SK-N-SH treated with all-trans-retinoic acid at 6 μM for 48 hours (cell line): Measurements from ENCODE around the gene CDA.

Experiments
- ATAC-seq: fragments of 200-7000 bp; cut with Tn5 transposase; 3 replicates; pipeline ENCODE4 v1.9.1; 2020; ENCODE audit warnings: mild to moderate bottlenecking, moderate library complexity
- ARNTL ChIP-seq: fragments of 450-650 bp; formaldehyde crosslinking; IDR thresholded peaks from 2 replicates; pipeline ENCODE4 v1.5.0; 2020; ENCODE audit warnings: low read depth, mild to moderate bottlenecking, moderate library complexity, borderline replicate concordance
- BACH2 ChIP-seq: fragments of 250-450 bp; sonication (Bioruptor Pico); IDR thresholded peaks from 2 replicates; pipeline ENCODE4 v1.9.0; 2021; ENCODE audit warnings: mild to moderate bottlenecking, borderline replicate concordance
- CREB5 ChIP-seq: fragments of 250-450 bp; sonication (Bioruptor Pico); IDR thresholded peaks from 2 replicates; pipeline ENCODE4 v1.5.1; 2020; ENCODE audit warnings: low read depth, mild to moderate bottlenecking, moderate library complexity
- CSDC2 ChIP-seq: fragments of 250-450 bp; sonication (Bioruptor Pico); IDR thresholded peaks from 2 replicates; pipeline ENCODE4 v1.5.0; 2020; ENCODE audit warnings: mild to moderate bottlenecking, moderate library complexity
- CSRNP3 ChIP-seq: fragments of 250-450 bp; sonication (Bioruptor Pico); IDR thresholded peaks from 2 replicates; pipeline ENCODE4 v1.5.1; 2021; ENCODE audit warnings: mild to moderate bottlenecking, moderate library complexity
- ESRRG ChIP-seq: fragments of 250-450 bp; sonication (Bioruptor Pico); IDR thresholded peaks from 2 replicates; pipeline ENCODE4 v1.6.1; 2021; ENCODE audit warnings: mild to moderate bottlenecking
- GLIS3 ChIP-seq: fragments of 250-450 bp; sonication (Bioruptor Pico); IDR thresholded peaks from 2 replicates; pipeline ENCODE4 v1.5.0; 2020; ENCODE audit warnings: mild to moderate bottlenecking, moderate library complexity
- OSR1 ChIP-seq: fragments of 250-450 bp; sonication (Bioruptor Pico); IDR thresholded peaks from 2 replicates; pipeline ENCODE4 v1.8.0; 2022; ENCODE audit warnings: moderate library complexity, mild to moderate bottlenecking, inconsistent platforms
- PATZ1 ChIP-seq: fragments of 250-450 bp; sonication (Bioruptor Pico); IDR thresholded peaks from 2 replicates; pipeline ENCODE4 v1.8.0; 2020; ENCODE audit warnings: mild to moderate bottlenecking, moderate library complexity, borderline replicate concordance
- POU6F1 ChIP-seq: fragments of 250-450 bp; sonication (Bioruptor Pico); IDR thresholded peaks from 2 replicates; pipeline ENCODE4 v1.8.0; 2021; ENCODE audit warnings: low read depth, mild to moderate bottlenecking, moderate library complexity, borderline replicate concordance
- PPARA ChIP-seq: fragments of 250-450 bp; sonication (Bioruptor Pico); IDR thresholded peaks from 2 replicates; pipeline ENCODE4 v1.5.0; 2020; ENCODE audit warnings: mild to moderate bottlenecking, borderline replicate concordance
- RARB ChIP-seq: fragments of 250-450 bp; sonication (Bioruptor Pico); IDR thresholded peaks from 2 replicates; pipeline ENCODE4 v1.8.0; 2021; ENCODE audit warnings: mild to moderate bottlenecking, moderate library complexity
- SNAI2 ChIP-seq: fragments of 250-450 bp; sonication (Bioruptor Pico); IDR thresholded peaks from 2 replicates; pipeline ENCODE4 v1.5.0; 2020; ENCODE audit warnings: mild to moderate bottlenecking, moderate library complexity
- TCF4 ChIP-seq: fragments of 250-450 bp; sonication (Bioruptor Pico); IDR thresholded peaks from 2 replicates; pipeline ENCODE4 v1.8.0; 2021; ENCODE audit warnings: mild to moderate bottlenecking, moderate library complexity, borderline replicate concordance
- TOX ChIP-seq: fragments of 250-450 bp; sonication (Bioruptor Pico); IDR thresholded peaks from 2 replicates; pipeline ENCODE4 v1.8.0; 2021; ENCODE audit warnings: mild to moderate bottlenecking, moderate library complexity, borderline replicate concordance
- TSHZ2 ChIP-seq: fragments of 250-450 bp; sonication (Bioruptor Pico); IDR thresholded peaks from 2 replicates; pipeline ENCODE4 v1.5.0; 2020; ENCODE audit warnings: mild to moderate bottlenecking, moderate library complexity
- ZC3H10 ChIP-seq: fragments of 250-450 bp; sonication (Bioruptor Pico); IDR thresholded peaks from 2 replicates; pipeline ENCODE4 v1.5.1; 2021; ENCODE audit warnings: mild to moderate bottlenecking, moderate library complexity
- ZFP3 ChIP-seq: fragments of 250-450 bp; sonication (Bioruptor Pico); IDR thresholded peaks from 2 replicates; pipeline ENCODE4 v1.5.0; 2020; ENCODE audit warnings: mild to moderate bottlenecking, moderate library complexity
- ZFP30 ChIP-seq: fragments of 450-650 bp; formaldehyde crosslinking; IDR thresholded peaks from 2 replicates; pipeline ENCODE4 v1.5.0; 2022; ENCODE audit warnings: mild to moderate bottlenecking, moderate library complexity
- ZNF565 ChIP-seq: fragments of 450-650 bp; formaldehyde crosslinking; conservative IDR thresholded peaks from 2 replicates; pipeline ENCODE4 v1.5.0; 2020; ENCODE audit warnings: low read depth, mild to moderate bottlenecking, moderate library complexity
- ZNF70 ChIP-seq: fragments of 450-650 bp; formaldehyde crosslinking; IDR thresholded peaks from 2 replicates; pipeline ENCODE4 v1.5.0; 2020; ENCODE audit warnings: mild to moderate bottlenecking, moderate library complexity
- ZNF8 ChIP-seq: fragments of 450-650 bp; formaldehyde crosslinking; IDR thresholded peaks from 2 replicates; pipeline ENCODE4 v1.5.0; 2020; ENCODE audit warnings: mild to moderate bottlenecking, moderate library complexity

The CDA gene

GRCh38 chr1:20546637-20547036 is 42.3 kb upstream of the CDA start:
- ATAC-seq, result no peak
- TF ChIP-seq TCF4 (CRISPR knock-in tag), result no peak
- TF ChIP-seq BACH2 (CRISPR knock-in tag), result no peak
- no peak for TF ChIP-seq POU6F1 (CRISPR knock-in tag)
- no peak for TF ChIP-seq TOX
- no peak for TF ChIP-seq ZNF8
- no peak for TF ChIP-seq ZFP30 (CRISPR knock-in tag)
- no peak for TF ChIP-seq ZNF565 (CRISPR knock-in tag)
- no peak for TF ChIP-seq ZC3H10
- no peak for TF ChIP-seq TSHZ2 (CRISPR knock-in tag)
- no peak for TF ChIP-seq PPARA
- no peak for TF ChIP-seq GLIS3 (CRISPR knock-in tag)
- no peak for TF ChIP-seq ZFP3 (CRISPR knock-in tag)
- TF ChIP-seq ESRRG, result no peak
- TF ChIP-seq OSR1, result no peak
- TF ChIP-seq CREB5, result no peak
- no peak for TF ChIP-seq ARNTL (CRISPR knock-in tag)
- no peak for TF ChIP-seq CSRNP3 (CRISPR knock-in tag)
- no peak for TF ChIP-seq CSDC2 (CRISPR knock-in tag)
- no peak for TF ChIP-seq PATZ1 (CRISPR knock-in tag)
- TF ChIP-seq SNAI2, result no peak

GRCh38 chr1:20551161-20551560 is 37.7 kb upstream of the CDA start:
- no peak for ATAC-seq
- TF ChIP-seq CSDC2 (CRISPR knock-in tag) (no peak), PATZ1 (CRISPR knock-in tag) (no peak), TOX (no peak), PPARA (no peak), ZC3H10 (no peak), POU6F1 (CRISPR knock-in tag) (no peak), ESRRG (no peak), ZFP3 (CRISPR knock-in tag) (no peak), TCF4 (CRISPR knock-in tag) (no peak), CREB5 (no peak), ZNF70 (no peak), BACH2 (CRISPR knock-in tag) (no peak), SNAI2 (no peak), ZNF8 (no peak), OSR1 (no peak), ARNTL (CRISPR knock-in tag) (no peak), CSRNP3 (CRISPR knock-in tag) (no peak), RARB (no peak), ZFP30 (CRISPR knock-in tag) (no peak)
